HG03108 (cell line): Measurements from ENCODE around the gene BABAM2.
"Not testable (repeated sequence)": the region's sequence is repeated elsewhere in the genome, so short reads cannot be mapped to it uniquely, and the experiment has no call there.

ENCODE experiments used
- ATAC-seq: cut with Tn5 transposase; IDR thresholded peaks from one replicate; pipeline ENCODE4 v1.9.1; 2021; ENCODE audit warnings: moderate library complexity; ENCODE audit not compliant: unreplicated experiment

The BABAM2 gene

DNA sequence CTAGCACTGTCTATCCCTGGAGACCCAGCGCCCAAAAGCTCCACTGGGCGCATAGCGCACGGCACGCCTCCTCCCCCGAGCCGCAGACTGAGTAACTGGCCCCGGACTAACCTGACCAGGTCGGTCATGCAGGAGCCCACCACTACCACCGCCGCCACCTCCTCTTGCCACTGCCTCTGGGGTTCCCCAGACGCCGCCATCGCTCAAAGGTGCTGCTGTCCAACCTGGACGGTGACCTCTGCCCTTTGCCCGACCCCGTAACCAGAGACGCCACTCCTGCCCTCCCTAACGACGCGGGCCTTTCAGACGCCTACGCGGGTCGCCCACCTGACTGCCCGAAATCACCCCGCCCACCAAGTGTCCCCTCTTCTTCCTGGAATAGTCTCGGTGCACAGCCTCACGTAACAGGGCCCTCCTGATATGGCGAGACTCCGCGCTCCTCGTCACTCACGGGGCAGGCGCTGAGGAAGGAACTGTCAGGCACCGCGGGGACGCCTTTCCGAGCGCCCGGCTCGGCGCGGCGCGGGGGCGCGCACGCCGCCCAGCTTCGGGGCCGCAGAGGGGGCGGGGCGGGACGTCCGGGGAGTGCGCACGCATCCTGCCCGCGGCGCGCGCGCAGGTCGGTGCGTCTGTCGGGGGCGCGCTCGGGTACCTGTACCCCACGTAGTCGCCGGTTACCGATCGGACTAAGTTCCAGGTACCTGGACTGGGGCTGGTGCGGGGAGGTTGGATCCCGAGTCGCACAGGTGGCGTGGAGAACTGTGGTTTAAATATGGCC, at the start of gene BABAM2, which contains the start of gene RBKS:
BABAM2 (plus strand) TSS at position 584 of the 778 bp plus-strand sequence. CDS start 3,828 bp downstream, outside the sequence.
RBKS (minus strand) TSS at position 242 of the 778 bp plus-strand sequence; CDS start at position 200, 42 bp downstream.
- ATAC-seq: peak; percentile 82

DNA sequence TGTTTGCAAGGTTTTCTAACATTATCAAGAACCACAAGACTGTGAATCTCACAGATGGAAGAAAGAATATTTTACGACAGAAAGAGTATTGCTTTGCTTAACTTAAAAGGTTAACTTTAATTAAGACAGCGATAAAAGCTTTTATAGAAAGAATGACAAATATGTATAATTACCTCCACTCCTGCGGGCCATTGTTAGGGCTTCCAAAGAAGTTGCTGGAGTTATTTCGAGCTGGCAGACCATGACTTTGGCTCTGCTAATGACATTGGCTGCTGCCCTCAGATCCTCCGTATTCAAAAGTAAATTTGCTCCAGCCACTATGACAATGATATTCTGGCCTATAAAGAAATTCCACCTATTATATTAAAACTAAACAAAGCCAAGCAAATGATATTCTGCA, 47.6 kb upstream of the BABAM2 start:
- no peak for ATAC-seq

DNA sequence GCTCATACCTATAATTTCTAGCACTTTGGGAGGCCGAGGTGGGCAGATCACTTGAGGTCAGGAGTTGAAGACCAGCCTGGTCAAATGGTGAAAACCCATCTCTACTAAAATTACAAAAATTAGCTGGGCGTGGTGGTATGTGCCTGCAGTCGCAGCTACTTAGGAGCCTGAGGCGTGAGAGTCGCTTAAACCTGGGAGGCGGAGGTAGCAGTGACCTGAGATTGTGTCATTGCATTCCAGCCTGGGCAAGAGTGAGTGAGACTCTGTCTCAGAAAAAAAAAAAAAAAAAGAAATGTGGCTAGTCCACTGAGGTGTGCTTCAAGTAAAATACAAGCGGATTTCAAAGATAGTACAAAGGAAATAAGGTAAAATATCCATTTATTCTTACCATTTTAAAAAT, 46.5 kb upstream of the BABAM2 start:
- ATAC-seq: no peak

DNA sequence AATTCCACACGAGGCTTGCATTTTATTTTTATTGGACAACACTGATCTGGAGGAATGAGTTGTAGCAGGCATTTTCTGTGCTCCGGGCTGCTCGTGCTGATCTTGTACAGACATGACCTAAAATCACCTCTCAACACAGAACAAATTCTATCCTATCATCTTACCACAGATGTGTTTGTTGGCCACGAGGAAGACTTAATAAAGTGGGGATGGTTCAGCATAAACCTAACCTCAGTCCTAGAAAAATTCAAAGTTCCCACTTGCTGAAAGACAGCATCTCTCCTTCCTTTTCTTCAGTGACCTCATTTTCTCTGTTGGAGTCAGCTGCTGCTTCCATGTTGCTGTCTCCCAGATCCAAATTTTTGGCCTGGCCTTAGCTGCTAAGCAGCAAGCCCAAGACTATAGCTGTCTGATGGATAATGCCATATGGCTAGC, 45.7 kb upstream of the BABAM2 start:
- no peak for ATAC-seq

DNA sequence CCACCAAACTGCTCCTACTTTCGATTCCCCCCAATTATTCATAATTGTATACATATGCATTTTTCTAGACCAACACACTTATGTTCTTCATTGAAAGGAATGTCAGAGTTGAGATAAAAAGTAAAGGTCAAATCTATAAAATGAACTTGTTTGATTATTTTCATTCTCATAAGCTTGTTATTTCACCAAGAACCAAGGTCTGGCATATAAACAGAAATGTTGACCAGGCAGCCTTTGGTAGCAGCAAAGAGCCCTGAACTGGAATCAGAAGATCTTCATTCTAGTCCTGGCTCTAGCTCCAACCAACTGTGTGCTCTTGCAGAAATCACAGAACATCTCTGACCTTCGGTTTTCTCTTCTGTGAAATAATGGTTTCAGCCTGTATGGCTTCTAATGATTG, 43.2 kb upstream of the BABAM2 start:
- no peak for ATAC-seq

DNA sequence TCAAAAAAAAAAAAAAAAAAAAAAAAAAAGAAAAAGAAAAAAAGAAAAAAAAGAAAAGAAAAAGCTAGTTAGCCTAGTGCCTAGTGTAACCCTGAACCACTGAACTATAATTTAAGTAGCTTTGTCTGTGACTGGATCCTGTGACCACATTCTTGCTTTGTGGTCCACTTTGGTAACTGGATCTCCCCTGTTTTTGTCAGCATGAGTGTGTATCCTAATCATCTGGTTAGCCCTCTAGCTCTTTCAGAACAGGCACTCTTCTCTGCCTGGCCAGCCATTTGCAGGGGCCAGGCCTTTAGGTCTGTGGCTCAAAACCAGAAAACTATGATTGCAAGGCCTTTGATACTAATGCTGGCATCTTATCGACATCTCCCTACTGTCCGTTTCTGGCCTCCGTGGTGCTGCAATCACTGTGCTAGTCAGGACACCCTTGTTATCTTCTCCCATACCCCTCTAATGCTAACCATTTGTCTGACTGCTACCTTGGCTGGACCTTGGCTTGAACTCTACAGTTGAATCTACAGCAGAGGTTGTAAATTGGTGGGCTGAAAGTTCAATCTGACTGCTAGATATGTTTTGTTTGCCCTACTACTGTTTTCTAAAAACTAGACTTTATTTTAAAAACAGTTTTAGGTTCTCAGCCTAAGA, 40.8 kb upstream of the BABAM2 start:
- ATAC-seq: no peak

DNA sequence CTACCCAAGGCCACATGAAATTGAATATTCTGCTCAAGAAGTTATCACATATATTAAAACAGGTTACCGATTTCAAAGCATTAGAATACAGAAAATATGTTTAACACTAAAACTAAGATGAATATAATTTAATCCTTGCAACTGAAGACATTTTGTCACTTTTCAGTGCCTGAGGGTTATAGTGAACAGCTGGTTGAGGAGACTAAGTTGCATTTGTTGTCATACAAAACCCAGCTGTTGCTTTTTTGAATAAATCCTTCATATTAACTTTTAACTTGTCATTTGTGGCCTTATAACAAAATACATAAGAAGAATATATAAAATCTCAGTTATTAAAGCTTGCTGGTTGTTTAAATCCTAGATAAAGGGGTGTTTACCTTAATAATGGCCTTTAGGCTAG, 37.8 kb upstream of the BABAM2 start:
- ATAC-seq: no peak

DNA sequence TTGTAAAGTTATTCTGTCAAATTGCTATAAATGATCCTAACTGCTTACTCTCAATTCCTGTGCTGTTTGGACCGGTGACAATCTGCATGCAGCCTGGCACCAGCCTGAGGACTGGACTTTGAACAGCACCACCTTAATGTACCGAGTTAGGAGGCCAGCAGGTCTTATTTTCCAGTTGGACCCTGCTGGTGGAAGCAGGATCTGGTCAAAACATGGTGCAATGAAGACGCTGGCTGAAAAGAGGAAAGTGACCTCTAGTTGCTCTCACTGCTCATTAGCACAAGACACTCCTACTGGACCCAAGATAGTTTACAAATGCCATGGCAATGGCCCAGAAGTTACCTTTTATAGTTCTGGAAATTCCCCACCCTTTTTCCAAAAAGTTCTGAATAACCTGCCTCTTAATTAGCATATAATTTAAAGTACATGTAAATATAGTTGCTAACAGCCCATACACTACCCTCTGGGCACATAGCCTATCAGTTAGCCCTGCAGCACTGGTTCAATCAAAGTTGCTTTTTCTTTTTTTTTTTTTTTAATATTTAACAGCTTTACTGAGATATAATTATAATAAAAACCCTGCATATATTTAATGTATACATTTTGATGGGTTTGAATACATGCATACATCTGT, 36.2 kb upstream of the BABAM2 start:
- ATAC-seq: no peak

DNA sequence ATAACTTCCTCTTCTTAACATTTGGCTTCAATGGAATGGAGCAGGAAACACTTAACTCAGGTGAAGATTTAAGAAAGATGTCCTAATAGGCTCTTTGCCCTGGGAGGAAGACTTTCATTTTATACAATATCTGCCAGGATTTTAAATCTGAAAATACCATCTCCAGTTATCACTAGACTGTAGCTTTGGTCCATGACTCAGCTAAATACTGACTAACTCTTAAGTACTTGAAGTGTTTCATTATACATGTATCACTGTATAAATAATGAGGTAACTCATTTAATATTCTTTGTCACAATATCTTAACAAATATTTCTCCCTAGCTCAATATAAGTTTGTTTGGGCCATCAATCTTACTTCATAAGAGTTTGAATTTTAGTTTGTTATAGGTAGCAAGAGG, 35.1 kb upstream of the BABAM2 start:
- ATAC-seq: no peak

DNA sequence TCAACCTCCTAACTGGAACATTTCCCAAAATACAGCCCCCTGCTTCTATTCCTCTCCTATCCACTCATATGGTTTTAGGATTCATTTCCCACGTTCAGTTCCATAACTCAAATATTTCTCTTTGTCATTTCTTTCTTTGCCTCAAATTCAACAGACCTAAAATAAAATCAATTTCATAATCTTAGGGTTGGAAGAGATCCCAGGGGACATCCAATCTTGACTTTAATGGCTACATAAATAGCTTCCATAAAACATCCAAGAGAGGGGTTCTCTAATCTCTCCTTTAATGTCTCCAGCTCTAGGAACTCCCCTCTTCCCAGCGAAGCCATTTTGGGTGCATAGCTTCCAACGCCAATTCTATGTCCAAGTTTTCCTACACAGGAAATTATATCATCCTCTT, 34.1 kb upstream of the BABAM2 start:
- no peak for ATAC-seq

DNA sequence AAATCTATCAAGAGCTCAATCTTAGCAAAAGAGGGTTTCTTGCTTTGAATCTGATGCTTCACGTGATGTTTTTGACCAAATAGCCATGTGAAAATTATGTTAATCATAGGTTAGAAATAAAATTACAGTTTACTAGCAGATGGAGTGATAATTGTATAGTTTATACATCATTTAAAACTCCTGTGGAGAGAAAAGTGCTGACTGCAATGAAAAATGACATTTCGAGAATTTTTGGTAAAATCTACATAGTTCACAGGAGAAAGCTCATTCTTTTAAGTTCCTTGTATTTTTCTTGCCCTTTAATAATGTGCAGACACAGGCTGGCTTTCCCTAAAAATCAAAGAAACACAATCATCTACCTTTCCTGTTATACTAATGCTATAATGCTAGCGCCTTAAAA, 33.6 kb upstream of the BABAM2 start:
- ATAC-seq: no peak

DNA sequence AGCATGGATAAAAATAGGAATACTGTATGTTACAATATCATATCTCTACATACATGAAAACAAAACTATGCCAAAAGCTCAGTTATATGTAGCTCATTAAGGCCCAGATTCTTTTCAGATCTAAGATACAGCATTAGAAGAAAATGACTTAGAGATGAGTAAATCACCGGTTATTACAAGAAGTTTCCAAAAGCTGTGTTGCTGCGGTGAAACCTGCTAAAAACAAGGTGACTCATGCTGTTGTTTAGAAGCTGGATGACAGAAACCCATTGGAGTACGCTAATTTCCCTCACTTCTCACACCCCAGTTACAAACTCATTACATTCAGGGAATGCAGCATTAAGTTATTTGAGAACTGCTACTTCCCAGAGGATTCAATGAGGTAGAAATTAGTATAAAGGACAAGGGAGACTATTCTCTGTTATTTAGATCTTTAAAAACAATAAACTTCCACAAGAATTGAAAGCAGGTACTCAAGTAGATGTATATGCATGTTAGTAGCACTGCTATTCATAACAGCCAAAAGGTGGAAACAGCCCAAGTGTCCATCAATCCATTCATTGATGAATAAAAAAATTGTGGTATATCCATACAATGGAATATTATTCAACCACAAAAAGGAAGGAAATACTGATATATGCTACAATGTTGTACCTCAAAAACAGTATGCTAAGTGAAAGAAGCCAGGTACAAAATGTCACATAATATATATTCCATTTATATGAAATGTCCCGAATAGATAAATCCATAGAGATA, 32.9 kb upstream of the BABAM2 start:
- ATAC-seq: no peak

DNA sequence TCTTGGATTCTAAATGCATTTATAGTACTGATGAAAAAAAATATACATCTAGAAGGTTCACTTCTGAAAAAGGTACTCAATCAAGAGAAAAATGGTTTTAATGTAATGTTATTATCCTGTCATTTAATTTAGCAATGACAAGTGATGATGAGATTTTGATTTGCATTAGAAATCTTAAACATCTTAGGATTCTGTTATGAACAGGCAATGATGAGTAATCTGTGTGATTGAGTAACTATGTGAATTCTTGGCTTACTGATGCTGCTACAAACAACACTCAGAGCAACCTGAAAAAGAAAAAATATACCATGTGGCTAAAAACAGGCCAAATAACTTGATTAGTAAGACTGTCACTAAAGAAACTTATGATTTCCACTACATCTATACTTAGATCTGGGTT, 30.4 kb upstream of the BABAM2 start:
- ATAC-seq: no peak

DNA sequence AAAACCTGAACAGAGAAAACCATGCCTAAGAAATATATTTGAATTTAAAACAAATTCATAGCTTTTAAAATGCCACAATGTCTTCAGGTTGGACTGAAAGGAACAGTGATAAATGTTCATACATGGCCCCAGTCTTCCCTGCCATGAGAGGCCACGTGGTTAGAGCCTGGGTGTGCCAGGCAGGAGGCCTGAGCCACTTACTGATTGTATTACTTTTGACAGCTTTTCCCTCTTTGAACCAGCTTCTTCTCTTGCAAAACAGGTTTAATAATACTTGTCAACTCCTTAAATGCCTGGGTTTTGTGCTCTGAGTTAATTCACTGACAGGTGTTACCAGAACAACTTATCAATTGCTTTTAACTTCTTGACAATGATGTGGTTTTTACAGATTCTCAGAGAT, 27.4 kb upstream of the BABAM2 start:
- no peak for ATAC-seq

DNA sequence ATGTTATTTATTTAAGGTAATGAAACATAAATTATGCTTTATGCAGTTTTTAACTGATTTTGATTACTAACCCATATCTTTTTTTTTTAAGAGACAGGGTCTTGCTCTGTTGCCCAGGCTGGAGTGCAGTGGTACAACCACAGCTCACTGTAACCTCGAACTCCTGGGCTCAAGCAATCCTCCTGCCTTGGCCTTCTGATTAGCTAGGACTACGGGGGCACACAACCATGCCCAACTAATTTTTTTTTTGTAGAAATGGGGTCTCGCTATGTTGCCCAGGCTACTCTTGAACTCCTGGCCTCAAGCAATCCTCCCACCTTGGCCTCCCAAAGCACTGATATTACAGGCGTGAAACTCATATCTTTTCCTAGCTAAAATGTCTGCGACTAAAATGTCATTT, 26.6 kb upstream of the BABAM2 start:
- ATAC-seq: not testable (repeated sequence)

DNA sequence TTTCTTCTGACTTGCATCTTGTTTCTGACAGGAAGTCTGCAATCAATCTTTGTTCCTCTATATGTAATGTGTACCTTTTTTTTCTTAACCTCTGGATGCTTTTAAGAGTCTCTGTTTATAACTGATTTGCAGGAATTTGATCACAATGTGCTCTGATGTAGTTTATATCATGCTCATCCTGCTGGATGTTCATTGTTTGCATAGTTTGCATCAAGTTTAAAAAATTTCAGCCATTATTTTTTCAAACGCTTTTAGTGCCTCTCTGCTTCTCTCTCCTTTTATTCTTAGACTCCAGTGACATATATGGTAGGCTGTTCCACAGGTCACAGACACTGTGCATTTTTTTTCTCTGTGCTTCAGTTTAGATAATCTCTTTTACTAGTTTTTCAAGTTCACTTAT, 24.3 kb upstream of the BABAM2 start:
- no peak for ATAC-seq

DNA sequence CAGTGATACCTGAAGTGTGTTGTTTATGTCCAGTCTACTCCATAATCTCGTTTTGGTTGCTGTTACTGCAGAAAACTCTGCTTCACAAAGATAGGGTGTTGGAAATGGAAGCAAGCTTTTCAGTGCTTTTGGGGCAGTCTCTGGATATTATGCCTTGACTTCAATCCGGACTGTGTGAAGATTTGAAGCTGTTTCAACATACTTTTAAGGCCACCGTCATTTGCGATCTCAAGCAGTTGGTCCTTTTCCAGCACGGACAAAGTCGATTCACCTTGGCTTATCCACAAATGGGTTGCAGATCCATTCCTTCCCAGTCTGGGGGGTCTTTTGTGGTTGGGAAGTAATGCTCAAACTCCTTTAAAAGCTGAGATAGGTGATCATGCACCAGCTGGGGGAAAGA, 20.8 kb upstream of the BABAM2 start:
- ATAC-seq: no peak

DNA sequence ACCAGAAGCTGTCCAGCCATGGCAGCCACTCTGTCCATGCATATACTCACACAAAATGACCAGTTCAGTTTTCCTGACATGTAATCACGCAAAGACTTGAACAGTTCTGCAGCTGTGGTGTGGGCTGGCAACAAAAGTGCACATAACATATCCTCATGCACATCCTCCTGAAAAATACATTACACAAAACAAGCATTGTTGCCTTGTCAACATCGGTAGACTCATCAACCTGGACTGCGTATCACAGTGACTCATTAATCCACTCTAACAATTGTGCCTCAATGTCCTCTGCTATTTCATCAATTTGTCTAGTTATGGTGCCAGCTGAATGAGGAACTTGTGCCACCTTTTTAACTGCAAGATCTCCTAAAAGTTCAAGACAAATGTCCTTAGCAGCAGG, 19.8 kb upstream of the BABAM2 start:
- ATAC-seq: no peak

DNA sequence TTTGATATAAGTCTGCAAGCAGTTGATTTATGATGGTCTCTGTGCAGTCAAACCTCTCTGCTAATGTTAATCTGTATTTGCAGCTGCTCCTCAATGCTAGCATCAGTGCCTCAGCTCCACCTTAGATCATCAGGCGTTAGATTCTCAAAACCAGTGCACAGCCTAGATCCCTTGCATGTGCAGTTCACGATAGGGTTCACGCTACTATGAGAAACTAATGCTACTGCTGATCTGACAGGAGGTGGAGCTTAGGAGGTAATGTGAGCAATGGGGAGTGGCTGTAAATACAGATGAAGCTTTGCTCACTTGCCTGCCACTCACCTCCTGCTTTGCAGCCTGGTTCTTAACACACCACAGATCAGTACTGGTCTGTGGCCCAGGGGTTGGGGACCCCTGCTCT, 18.7 kb upstream of the BABAM2 start:
- no peak for ATAC-seq

DNA sequence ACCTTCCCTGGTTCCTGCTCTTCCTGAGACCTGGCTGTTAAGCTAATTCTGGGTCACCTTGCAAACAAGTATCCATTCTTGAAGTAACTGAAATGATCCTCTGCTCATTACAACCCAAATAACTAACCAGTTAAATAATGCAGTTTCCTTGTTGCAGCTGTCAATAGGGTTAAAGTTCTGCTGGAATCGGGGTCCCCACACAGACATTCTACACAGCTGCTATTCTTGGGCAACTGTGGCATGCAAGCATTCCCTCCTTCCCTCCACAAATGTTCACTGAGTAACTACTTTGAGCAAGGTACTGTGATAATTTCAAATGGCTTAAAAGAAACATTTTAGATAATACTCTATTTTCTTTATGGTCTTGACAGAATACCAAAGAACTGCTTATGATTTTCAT, 17.4 kb upstream of the BABAM2 start:
- no peak for ATAC-seq
